Ishikawa (cell line): ENCODE data around the gene DDB1.

Experiments used
- CREB1 ChIP-seq: IDR thresholded peaks from 2 replicates; pipeline ENCODE4 v1.6.1; 2012; ENCODE audit warnings: low read depth
- EGR1 ChIP-seq: IDR thresholded peaks from 2 replicates; pipeline ENCODE4 v1.6.1; 2012
- EP300 ChIP-seq: IDR thresholded peaks from 2 replicates; pipeline ENCODE4 v1.6.1; 2012; ENCODE audit warnings: borderline replicate concordance
- FOXM1 ChIP-seq: IDR thresholded peaks from 2 replicates; pipeline ENCODE4 v1.6.1; 2012; ENCODE audit warnings: low read depth, borderline replicate concordance
- NFIC ChIP-seq: IDR thresholded peaks from 2 replicates; pipeline ENCODE4 v1.6.1; 2012
- RAD21 ChIP-seq: IDR thresholded peaks from 2 replicates; pipeline ENCODE4 v1.6.1; 2012; ENCODE audit warnings: low read depth
- TAF1 ChIP-seq: IDR thresholded peaks from 2 replicates; pipeline ENCODE4 v1.6.1; 2012; ENCODE audit warnings: low read depth, mild to moderate bottlenecking
- YY1 ChIP-seq: IDR thresholded peaks from 2 replicates; pipeline ENCODE4 v1.6.1; 2012; ENCODE audit warnings: low read depth
- ZBTB7A ChIP-seq: IDR thresholded peaks from 2 replicates; pipeline ENCODE4 v1.6.1; 2012; ENCODE audit warnings: low read depth
- TF ChIP-seq, protein P1 (sequence below): IDR thresholded peaks from 2 replicates; pipeline ENCODE4 v1.6.1; 2012
- TF ChIP-seq, protein P2 (sequence below): IDR thresholded peaks from 2 replicates; pipeline ENCODE4 v1.6.1; 2012; ENCODE audit warnings: low read depth, mild to moderate bottlenecking
- TF ChIP-seq, protein P3 (sequence below): IDR thresholded peaks from 2 replicates; pipeline ENCODE4 v1.6.1; 2012

- TF ChIP-seq CREB1 (no peak), TAF1 (no peak), RAD21 (no peak), NFIC (no peak), ZBTB7A (no peak), YY1 (no peak), EP300 (no peak), FOXM1 (no peak), EGR1 (no peak)
- TF ChIP-seq, protein P1, sequence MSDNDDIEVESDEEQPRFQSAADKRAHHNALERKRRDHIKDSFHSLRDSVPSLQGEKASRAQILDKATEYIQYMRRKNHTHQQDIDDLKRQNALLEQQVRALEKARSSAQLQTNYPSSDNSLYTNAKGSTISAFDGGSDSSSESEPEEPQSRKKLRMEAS = no peak
- TF ChIP-seq, protein P2, sequence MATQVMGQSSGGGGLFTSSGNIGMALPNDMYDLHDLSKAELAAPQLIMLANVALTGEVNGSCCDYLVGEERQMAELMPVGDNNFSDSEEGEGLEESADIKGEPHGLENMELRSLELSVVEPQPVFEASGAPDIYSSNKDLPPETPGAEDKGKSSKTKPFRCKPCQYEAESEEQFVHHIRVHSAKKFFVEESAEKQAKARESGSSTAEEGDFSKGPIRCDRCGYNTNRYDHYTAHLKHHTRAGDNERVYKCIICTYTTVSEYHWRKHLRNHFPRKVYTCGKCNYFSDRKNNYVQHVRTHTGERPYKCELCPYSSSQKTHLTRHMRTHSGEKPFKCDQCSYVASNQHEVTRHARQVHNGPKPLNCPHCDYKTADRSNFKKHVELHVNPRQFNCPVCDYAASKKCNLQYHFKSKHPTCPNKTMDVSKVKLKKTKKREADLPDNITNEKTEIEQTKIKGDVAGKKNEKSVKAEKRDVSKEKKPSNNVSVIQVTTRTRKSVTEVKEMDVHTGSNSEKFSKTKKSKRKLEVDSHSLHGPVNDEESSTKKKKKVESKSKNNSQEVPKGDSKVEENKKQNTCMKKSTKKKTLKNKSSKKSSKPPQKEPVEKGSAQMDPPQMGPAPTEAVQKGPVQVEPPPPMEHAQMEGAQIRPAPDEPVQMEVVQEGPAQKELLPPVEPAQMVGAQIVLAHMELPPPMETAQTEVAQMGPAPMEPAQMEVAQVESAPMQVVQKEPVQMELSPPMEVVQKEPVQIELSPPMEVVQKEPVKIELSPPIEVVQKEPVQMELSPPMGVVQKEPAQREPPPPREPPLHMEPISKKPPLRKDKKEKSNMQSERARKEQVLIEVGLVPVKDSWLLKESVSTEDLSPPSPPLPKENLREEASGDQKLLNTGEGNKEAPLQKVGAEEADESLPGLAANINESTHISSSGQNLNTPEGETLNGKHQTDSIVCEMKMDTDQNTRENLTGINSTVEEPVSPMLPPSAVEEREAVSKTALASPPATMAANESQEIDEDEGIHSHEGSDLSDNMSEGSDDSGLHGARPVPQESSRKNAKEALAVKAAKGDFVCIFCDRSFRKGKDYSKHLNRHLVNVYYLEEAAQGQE = no peak
- TF ChIP-seq, protein P3, sequence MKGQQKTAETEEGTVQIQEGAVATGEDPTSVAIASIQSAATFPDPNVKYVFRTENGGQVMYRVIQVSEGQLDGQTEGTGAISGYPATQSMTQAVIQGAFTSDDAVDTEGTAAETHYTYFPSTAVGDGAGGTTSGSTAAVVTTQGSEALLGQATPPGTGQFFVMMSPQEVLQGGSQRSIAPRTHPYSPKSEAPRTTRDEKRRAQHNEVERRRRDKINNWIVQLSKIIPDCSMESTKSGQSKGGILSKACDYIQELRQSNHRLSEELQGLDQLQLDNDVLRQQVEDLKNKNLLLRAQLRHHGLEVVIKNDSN = no peak
Observed at GRCh38 chr11:61297746-61298145, 35.2 kb downstream of the DDB1 start.
